HG03280 (cell line): Measurements from ENCODE around the gene SLC24A3.

Experiments
- ATAC-seq: cut with Tn5 transposase; IDR thresholded peaks from one replicate; pipeline ENCODE4 v1.9.1; 2021; ENCODE audit warnings: mild to moderate bottlenecking, moderate library complexity; ENCODE audit not compliant: unreplicated experiment

The SLC24A3 gene

GRCh38 chr20:19528286-19529030, 316.0 kb downstream of the SLC24A3 start:
- ATAC-seq, result no peak

- no peak for ATAC-seq
These were observed 317.6 kb downstream of the SLC24A3 start for GRCh38 chr20:19530006-19530405.

GRCh38 chr20:19531446-19531845, 319.0 kb downstream of the SLC24A3 start:
- ATAC-seq, result no peak

GRCh38 chr20:19538556-19538955, 326.1 kb downstream of the SLC24A3 start:
- no peak for ATAC-seq

GRCh38 chr20:19539191-19539590, 326.7 kb downstream of the SLC24A3 start:
- no peak for ATAC-seq

- no peak for ATAC-seq
These were observed 327.9 kb downstream of the SLC24A3 start for GRCh38 chr20:19540392-19540791.

- ATAC-seq, result no peak
These were observed 330.7 kb downstream of the SLC24A3 start for GRCh38 chr20:19543101-19543500.

- no peak for ATAC-seq
These were observed 332.2 kb downstream of the SLC24A3 start for GRCh38 chr20:19544684-19545083.

GRCh38 chr20:19546648-19547047, 334.2 kb downstream of the SLC24A3 start:
- ATAC-seq, result no peak

GRCh38 chr20:19547547-19547946, 335.1 kb downstream of the SLC24A3 start:
- ATAC-seq, result no peak

GRCh38 chr20:19549896-19550295, 337.5 kb downstream of the SLC24A3 start:
- no peak for ATAC-seq

GRCh38 chr20:19552221-19553180, 340.1 kb downstream of the SLC24A3 start:
- no peak for ATAC-seq

- ATAC-seq, result no peak
These were observed 342.2 kb downstream of the SLC24A3 start for GRCh38 chr20:19554666-19555065.

- ATAC-seq, result no peak
These were observed 343.3 kb downstream of the SLC24A3 start for GRCh38 chr20:19555726-19556125.

GRCh38 chr20:19557291-19557690, 344.8 kb downstream of the SLC24A3 start:
- no peak for ATAC-seq

- ATAC-seq, result no peak
These were observed 348.5 kb downstream of the SLC24A3 start for GRCh38 chr20:19560881-19561480.

GRCh38 chr20:19562426-19562825, 350.0 kb downstream of the SLC24A3 start:
- no peak for ATAC-seq

- ATAC-seq, result no peak
These were observed 351.8 kb downstream of the SLC24A3 start for GRCh38 chr20:19564261-19564660.

- no peak for ATAC-seq
These were observed 353.3 kb downstream of the SLC24A3 start for GRCh38 chr20:19565736-19566135.

- ATAC-seq, result no peak
These were observed 353.9 kb downstream of the SLC24A3 start for GRCh38 chr20:19566226-19566945.

GRCh38 chr20:19568128-19568527, 355.7 kb downstream of the SLC24A3 start:
- no peak for ATAC-seq
